GM18502 (cell line): ENCODE results near the gene SLAIN2.

Experiments used
- ATAC-seq: cut with Tn5 transposase; IDR thresholded peaks from one replicate; pipeline ENCODE4 v1.9.1; 2021; ENCODE audit warnings: mild to moderate bottlenecking; ENCODE audit not compliant: unreplicated experiment, poor library complexity

SLAIN2 gene

GRCh38 chr4:48367016-48367415 lies 25.7 kb downstream of the SLAIN2 start:
- ATAC-seq, result no peak

GRCh38 chr4:48368389-48368788 lies 27.1 kb downstream of the SLAIN2 start:
- ATAC-seq, result no peak

- no peak for ATAC-seq
Measured at GRCh38 chr4:48369248-48369647, 27.9 kb downstream of the SLAIN2 start.

GRCh38 chr4:48369771-48370170 lies 28.4 kb downstream of the SLAIN2 start:
- ATAC-seq, result no peak

DNA sequence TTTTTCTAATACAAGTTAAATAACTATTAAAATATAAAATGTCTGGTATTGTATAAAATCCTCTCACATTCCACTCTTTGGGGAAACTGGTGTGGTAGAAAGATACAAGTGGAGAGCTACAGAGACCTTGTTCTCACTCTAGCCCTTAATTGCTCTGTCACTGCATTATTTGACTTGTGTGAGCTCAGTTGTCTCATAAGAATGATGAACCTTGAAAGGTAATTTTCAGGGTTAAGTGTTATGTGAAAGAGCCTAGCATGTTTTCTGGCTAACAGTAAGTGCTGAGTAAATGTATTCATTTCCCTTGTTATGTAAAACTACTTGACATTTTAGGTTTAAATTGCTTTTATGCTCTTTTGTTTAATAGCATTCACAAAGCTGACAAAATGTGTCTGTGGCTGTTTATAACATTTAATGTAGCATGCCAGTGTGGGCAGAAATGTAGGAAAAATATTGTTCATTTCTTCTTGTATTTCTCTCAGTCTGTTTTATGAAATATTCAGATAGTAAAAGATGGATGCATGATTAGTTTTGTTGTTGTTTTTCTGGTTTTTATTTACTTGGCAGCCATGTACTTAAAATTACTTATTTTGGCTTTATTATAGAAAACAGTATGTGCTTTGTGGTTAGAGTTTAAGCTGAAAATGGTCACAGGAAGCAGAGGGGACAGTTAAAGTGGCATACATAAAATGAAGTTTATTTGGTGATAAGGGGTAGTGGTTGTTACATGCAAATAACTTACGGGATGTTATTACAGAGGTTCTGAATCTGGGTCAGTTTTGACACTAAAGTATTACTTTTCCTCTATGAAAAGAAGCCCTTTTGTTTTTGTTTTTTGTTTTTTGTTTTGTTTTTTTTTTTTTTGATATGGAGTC lies 29.2 kb downstream of the SLAIN2 start:
- ATAC-seq, result peak; percentile 64

DNA sequence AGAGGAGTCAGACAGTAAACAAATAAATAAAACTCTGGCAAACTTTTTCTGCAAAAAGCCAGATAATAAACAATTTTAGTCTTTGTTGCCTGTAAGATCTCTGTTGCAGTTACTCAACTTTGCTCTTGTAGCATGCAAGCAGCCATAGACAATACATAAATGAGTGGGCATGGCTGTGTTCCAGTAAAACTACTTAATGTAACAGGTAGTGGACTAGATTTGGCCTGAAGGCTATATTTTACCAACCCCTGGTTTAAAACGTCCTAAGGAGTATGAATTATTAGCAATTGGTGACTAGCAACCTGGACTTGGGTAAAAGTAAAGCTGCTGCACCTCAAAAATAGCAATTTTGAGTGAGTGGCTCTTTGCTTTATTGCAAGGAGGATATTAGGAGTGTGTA lies 30.9 kb downstream of the SLAIN2 start:
- no peak for ATAC-seq

DNA sequence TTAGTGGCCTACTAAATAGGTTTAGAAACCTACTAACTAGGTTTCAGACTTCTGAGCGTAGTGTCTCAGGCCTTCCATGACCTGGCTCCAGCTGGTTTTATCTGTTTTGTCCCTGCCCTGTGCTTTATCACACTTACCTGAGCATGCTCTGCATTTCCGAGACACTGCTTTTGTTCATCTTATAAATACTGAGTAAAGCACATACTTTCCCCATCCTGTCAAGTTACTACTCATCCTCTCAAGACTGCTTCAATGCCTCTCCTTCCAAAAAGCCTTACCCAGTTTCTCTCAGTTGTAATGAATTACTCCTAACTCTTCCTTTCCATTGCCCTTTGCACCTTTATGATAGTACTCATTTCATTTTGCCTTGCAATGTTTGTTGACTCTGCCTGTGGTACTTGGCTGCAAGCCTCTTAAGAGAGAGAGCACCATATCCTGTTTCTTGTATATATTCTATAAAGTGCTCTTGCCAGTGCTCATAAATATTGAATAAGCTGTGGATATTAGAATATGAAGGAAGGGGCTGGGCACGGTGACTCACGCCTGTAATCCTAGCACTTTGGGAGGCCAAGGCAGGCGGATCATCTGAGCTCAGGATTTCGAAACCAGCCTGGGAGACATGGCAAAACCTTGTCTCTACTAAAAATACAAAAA lies 34.4 kb downstream of the SLAIN2 start:
- no peak for ATAC-seq

DNA sequence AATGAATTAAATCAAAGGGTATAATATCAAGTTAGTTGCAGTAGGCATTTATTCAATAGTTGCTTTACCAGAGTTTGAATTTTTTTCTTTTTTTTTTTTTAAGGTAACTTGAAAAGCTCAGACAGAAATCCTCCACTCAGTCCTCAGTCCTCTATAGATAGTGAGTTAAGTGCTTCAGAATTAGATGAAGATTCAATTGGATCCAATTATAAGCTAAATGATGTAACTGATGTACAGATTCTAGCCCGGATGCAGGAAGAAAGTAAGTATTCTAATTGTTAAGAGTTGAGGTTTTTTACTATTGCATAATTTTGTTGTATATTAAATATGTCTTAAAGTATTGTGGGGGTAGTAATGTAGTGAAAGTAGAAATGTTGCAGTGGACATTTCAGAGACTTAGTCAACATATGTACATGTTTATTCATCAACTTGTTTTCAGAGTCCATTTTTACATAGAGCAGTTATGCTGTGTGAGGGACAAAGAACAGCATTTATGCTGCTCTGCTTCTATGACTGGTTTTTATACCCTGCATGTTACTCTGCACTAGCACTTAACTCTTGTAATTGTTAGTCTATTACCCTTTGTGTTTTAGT lies 38.4 kb downstream of the SLAIN2 start:
- no peak for ATAC-seq

GRCh38 chr4:48380583-48381167 lies 39.3 kb downstream of the SLAIN2 start:
- ATAC-seq, result no peak

- ATAC-seq, result no peak
Measured at GRCh38 chr4:48388525-48389154, 47.3 kb downstream of the SLAIN2 start.

DNA sequence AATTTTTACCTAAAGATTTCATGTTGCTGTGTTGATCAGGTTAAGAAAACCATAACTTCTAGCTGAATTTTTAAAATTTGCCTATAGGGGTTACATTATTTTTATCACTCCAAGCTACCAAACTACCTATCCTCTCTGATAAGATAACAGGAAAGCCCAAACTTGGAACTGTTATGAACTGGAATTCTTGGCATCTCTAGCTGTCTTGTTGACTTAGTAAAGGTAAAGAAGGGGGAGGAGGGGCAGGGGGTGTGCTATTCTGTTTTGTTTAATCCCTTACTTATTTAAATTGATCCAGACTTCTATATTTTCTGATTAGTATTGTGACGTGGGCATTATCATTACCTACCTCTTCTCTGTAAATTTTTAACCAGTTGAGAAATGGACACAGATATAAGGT lies 54.7 kb downstream of the SLAIN2 start:
- ATAC-seq, result no peak

- ATAC-seq, result no peak
Measured at GRCh38 chr4:48400416-48400815, 59.1 kb downstream of the SLAIN2 start.

- ATAC-seq, result no peak
Measured at GRCh38 chr4:48403358-48403757, 62.0 kb downstream of the SLAIN2 start.

DNA sequence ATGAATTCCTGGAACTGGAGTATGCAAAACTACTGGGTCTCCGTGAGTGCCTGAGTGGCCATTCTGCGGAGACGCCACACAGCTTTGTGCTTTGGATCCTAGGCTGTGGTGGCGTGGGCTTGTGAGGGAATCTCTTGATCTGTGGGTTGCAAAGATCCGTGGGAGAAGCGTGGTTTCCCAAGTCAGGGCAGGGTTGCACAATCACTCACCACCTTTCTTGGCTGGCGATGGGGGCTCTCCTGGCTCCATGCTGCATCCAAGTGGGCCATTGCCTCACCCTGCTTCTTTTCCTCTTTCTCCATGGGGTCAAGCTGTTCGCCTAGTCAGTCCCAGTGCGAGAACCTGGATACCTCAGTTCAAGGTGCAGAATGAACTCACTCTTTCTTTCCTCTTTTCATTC lies 62.5 kb downstream of the SLAIN2 start:
- no peak for ATAC-seq

GRCh38 chr4:48405924-48406323 lies 64.6 kb downstream of the SLAIN2 start:
- ATAC-seq, result no peak

- no peak for ATAC-seq
Measured at GRCh38 chr4:48409203-48409602, 67.9 kb downstream of the SLAIN2 start.

DNA sequence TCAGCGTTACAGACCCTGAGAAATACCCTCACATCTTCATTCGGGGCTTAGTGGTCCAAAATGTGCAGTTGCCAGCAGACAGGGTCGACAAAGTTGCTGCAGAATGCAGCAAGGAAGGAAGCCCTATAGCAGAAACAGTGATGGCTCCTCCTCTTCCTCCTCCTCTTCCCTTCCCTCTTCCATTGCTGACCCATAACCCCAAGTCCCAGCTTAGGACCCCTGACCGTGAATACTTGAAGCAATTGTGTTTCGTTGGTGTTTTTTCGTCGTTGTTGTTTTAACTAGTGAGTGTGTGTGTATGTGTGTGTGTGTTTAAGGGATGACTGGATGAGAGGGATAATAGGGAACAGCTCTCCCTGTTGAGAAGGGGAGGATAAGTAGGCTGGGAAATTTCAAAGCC lies 69.5 kb downstream of the SLAIN2 start:
- no peak for ATAC-seq

DNA sequence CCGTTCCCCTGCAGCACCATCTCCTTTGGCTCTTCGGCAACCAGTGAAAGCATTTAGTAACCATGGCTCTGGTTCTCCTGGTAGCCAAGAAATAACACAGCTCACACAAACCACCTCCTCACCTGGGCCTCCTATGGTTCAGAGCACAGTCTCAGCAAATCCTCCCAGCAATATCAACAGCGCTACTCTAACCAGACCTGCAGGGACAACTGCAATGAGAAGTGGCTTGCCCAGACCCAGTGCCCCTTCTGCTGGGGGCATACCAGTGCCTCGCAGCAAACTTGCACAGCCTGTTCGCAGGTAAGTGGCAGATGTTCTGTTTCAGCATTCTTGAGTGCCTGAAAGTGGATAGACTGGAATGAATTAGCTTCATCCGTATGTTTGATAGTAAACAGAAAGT lies 78.8 kb downstream of the SLAIN2 start:
- no peak for ATAC-seq

DNA sequence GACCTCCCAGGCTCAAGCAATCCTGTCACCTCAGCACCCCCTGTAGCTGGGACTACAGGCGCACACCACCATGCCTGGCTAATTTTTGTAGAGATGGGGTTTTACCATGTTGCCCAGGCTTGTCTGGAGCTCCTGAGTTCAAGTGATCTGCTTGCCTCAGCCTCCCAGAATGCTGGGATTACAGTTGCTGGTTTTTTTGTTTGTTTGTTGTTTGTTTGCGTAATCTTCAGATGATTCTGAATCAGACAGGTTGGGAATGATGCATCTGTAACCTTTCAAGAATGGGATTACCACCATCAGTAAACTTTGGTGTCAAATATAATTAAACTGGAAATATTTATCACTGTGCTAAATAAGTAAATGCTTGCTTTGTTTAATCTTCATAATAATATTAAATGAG lies 79.8 kb downstream of the SLAIN2 start:
- ATAC-seq, result no peak

- no peak for ATAC-seq
Measured at GRCh38 chr4:48428926-48429325, 87.6 kb downstream of the SLAIN2 start.
